ENCODE data around the gene LRWD1. TPM values are rescaled to one million over a fixed set of nuclear protein-coding genes. Genes with fewer than 3 reads are reported as not detected.

The LRWD1 gene
- total RNA-seq, 1 donor from 2014 or later: 11.2 TPM

DNA sequence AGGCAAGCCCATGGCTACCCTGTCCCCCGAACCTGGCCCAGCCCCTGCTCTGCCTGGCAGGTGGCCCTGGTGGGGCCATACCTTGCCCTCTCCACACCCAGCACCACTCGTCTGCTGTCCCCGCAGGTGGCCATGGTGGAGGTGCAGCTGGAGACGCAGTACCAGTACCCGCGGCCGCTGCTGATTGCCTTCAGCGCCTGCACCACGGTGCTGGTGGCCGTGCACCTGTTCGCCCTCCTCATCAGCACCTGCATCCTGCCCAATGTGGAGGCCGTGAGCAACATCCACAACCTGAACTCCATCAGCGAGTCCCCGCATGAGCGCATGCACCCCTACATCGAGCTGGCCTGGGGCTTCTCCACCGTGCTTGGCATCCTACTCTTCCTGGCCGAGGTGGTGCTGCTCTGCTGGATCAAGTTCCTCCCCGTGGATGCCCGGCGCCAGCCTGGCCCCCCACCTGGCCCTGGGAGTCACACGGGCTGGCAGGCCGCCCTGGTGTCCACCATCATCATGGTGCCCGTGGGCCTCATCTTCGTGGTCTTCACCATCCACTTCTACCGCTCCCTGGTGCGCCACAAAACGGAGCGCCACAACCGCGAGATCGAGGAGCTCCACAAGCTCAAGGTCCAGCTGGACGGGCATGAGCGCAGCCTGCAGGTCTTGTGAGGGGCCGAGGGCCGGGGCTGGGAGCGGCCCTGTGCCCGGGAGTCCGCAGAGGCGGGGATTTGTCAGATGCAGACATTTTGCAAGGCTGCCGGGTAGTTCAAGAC, 18.2 kb upstream of the LRWD1 start:
- no peak overlapping the region for H3K4me3 ChIP-seq
- intact Hi-C loops (cut with micrococcal nuclease): no loop called here
- H3K27me3 ChIP-seq (ENCODE audit: low read depth): no peaks in the 10 kb centered on the region
- H3K4me1 ChIP-seq: no peaks in the 10 kb centered on the region
- no peaks in the 10 kb centered on the region for H3K9me3 ChIP-seq (replicated peaks)
- TF ChIP-seq, protein P1, sequence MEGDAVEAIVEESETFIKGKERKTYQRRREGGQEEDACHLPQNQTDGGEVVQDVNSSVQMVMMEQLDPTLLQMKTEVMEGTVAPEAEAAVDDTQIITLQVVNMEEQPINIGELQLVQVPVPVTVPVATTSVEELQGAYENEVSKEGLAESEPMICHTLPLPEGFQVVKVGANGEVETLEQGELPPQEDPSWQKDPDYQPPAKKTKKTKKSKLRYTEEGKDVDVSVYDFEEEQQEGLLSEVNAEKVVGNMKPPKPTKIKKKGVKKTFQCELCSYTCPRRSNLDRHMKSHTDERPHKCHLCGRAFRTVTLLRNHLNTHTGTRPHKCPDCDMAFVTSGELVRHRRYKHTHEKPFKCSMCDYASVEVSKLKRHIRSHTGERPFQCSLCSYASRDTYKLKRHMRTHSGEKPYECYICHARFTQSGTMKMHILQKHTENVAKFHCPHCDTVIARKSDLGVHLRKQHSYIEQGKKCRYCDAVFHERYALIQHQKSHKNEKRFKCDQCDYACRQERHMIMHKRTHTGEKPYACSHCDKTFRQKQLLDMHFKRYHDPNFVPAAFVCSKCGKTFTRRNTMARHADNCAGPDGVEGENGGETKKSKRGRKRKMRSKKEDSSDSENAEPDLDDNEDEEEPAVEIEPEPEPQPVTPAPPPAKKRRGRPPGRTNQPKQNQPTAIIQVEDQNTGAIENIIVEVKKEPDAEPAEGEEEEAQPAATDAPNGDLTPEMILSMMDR (IDR thresholded peaks at IDR 0.05; ENCODE audit: borderline replicate concordance): no peak
- H3K36me3 ChIP-seq: peaks cover 24% of the 10 kb centered on the region
- no peak overlapping the region for H3K27ac ChIP-seq (replicated peaks)
- DNase-seq: no peak

DNA sequence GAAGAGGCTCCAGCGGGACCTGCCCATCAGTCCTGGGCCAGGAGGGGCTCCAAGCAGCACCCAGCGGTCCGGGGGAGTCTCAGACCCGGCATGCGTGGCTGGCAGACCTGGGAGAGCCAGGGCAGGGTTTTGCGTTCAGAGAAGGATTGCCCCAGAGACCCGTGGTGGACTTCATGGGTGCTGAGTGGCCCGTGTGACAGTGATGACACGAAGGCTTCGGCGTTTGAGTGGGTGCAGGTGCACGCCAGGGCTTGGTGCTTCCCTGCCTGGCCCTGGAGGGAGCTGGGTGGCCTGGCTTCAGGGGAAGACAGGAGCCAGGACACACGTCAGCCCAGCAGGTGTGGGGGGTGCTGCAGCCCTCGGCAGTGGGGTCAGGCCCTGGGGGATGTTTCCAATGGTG, 17.5 kb upstream of the LRWD1 start:
- no peak overlapping the region for H3K27ac ChIP-seq (replicated peaks)
- H3K9me3 ChIP-seq (replicated peaks): no peaks in the 10 kb centered on the region
- H3K27me3 ChIP-seq (ENCODE audit: low read depth): no peaks in the 10 kb centered on the region
- intact Hi-C loops (cut with micrococcal nuclease): no loop called here
- TF ChIP-seq, protein P1 (IDR thresholded peaks at IDR 0.05; ENCODE audit: borderline replicate concordance): no peak
- H3K4me1 ChIP-seq: no peaks in the 10 kb centered on the region
- peaks cover 21% of the 10 kb centered on the region for H3K36me3 ChIP-seq
- H3K4me3 ChIP-seq: no peak overlapping the region
- no peak for DNase-seq

GRCh38 chr7:102449136-102449535, 15.6 kb upstream of the LRWD1 start:
- no peak for DNase-seq
- Histone ChIP-seq H3K36me3 (peaks cover 20% of the 10 kb centered on the region), H3K4me3 (no peak overlapping the region), H3K9me3 (replicated peaks) (no peaks in the 10 kb centered on the region), H3K4me1 (peaks cover 4% of the 10 kb centered on the region), H3K27me3 (ENCODE audit: low read depth) (no peaks in the 10 kb centered on the region), H3K27ac (replicated peaks) (no peak overlapping the region)
- TF ChIP-seq, protein P1 (IDR thresholded peaks at IDR 0.05; ENCODE audit: borderline replicate concordance): no peak
- intact Hi-C loops (cut with micrococcal nuclease): no loop called here

DNA sequence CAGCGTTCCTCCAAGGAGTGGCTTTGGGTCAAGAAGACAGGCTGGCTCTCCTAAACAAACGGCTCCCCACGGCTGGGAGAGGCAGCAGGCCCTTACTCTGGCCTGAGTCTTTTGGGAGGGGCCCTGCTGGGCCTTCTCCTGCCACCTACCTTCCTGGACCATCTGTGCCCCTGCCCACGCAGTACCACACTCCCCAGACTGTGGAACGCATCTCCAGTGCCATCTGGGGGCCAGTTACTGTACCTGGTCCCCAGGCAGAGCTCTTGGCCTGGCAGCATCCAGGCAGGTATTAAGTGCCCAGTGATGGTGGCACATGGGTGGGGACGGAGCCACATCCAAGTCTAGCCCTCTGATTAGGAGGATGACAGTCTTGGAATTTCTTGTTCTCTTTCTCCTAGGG, 14.5 kb upstream of the LRWD1 start:
- DNase-seq: no peak
- intact Hi-C loops (cut with micrococcal nuclease): no loop called here

GRCh38 chr7:102451371-102452054, 13.3 kb upstream of the LRWD1 start:
- Histone ChIP-seq H3K27ac (replicated peaks) (no peak overlapping the region), H3K4me3 (no peak overlapping the region), H3K4me1 (peaks cover 4% of the 10 kb centered on the region), H3K27me3 (ENCODE audit: low read depth) (no peaks in the 10 kb centered on the region), H3K9me3 (replicated peaks) (no peaks in the 10 kb centered on the region), H3K36me3 (peaks cover 29% of the 10 kb centered on the region)
- intact Hi-C loops (cut with micrococcal nuclease): no loop called here
- TF ChIP-seq, protein P1 (IDR thresholded peaks at IDR 0.05; ENCODE audit: borderline replicate concordance): no peak
- DNase-seq: no peak

More for the DNA sequence above, 14.5 kb upstream of the LRWD1 start:
- no peak overlapping the region for H3K27ac ChIP-seq (replicated peaks)
- H3K36me3 ChIP-seq: peaks cover 20% of the 10 kb centered on the region
- no peak overlapping the region for H3K4me3 ChIP-seq
- no peaks in the 10 kb centered on the region for H3K27me3 ChIP-seq (ENCODE audit: low read depth)
- peaks cover 4% of the 10 kb centered on the region for H3K4me1 ChIP-seq
- no peaks in the 10 kb centered on the region for H3K9me3 ChIP-seq (replicated peaks)
- TF ChIP-seq, protein P1 (IDR thresholded peaks at IDR 0.05; ENCODE audit: borderline replicate concordance): no peak
